Lower leg skin (tissue), 4 donors: ENCODE data around the gene BIRC2. TPM values are rescaled to one million over a fixed set of nuclear protein-coding genes. Genes with fewer than 3 reads are reported as not detected.

Experiments
- DNase-seq, 2 donors: peaks; one replicate each; pipeline ENCODE4 v3.0.0-alpha.2; 2019; ENCODE audit warnings: low spot score in 2 of 2
- H3K4me3 ChIP-seq: fragments of 200-600 bp; sonication (generic); 2 replicates; pipeline ENCODE4 v1.5.1; 2017; ENCODE audit warnings: mild to moderate bottlenecking, low read depth; ENCODE audit not compliant: poor library complexity, severe bottlenecking
- CTCF ChIP-seq, 3 donors: fragments of 450-650 bp; IDR thresholded peaks; one replicate each; pipeline ENCODE4 v1.5.1; 2016; ENCODE audit warnings: antibody characterized with exemption in 3 of 3, mild to moderate bottlenecking in 3 of 3, moderate library complexity in 2 of 3
- POLR2A ChIP-seq, 2 donors: fragments of 450-650 bp; IDR thresholded peaks; one replicate each; pipeline ENCODE4 v1.6.1; 2016 to 2017; ENCODE audit warnings: antibody characterized with exemption in 2 of 2, mild to moderate bottlenecking in 1 of 2, moderate library complexity in 1 of 2
- WGBS, 2 donors: methylation state at CpG; one replicate each; pipeline ENCODE4 v1.1.5; 2018; 5-methylcytosine and 5-hydroxymethylcytosine counted together
- intact Hi-C: fragments of 100-400 bp; cut with DNase I; formaldehyde crosslinking; loops from one replicate; pipeline ENCODE4 v1.15.0; 2023; ENCODE audit warnings: low total_unique reads
- total RNA-seq, 4 donors: library from RNA; depleted of rRNA; stranded (reverse); fragments of >200 nt; gene quantifications; one replicate each; pipeline ENCODE4 v1.1.0, GENCODE V29; 2016

The BIRC2 gene
- total RNA-seq, 4 donors from 2014 or later: 39.3 to 49.3 (median 42.5) TPM

GRCh38 chr11:102395720-102396393 lies 48.8 kb downstream of the BIRC2 start:
- 91 to 94% methylated on average over 6 of the region's 6 CpGs for WGBS, 2 donors
- no peak for DNase-seq
- intact Hi-C loops: no loop called here
- H3K4me3 ChIP-seq: no peak overlapping the region
- TF ChIP-seq CTCF (IDR thresholded peaks at IDR 0.05) (no peak), POLR2A (IDR thresholded peaks at IDR 0.05) (no peak)

- intact Hi-C loops: no loop called here
- WGBS, 2 donors: 91 to 93% methylated on average over 4 of the region's 4 CpGs
- no peak overlapping the region for H3K4me3 ChIP-seq
- no peak for DNase-seq
- TF ChIP-seq POLR2A (IDR thresholded peaks at IDR 0.05) (no peak), CTCF (IDR thresholded peaks at IDR 0.05) (no peak)
Observed at GRCh38 chr11:102396708-102397563, 49.9 kb downstream of the BIRC2 start.

- TF ChIP-seq CTCF (IDR thresholded peaks at IDR 0.05) (no peak), POLR2A (IDR thresholded peaks at IDR 0.05) (no peak)
- intact Hi-C loops: no loop called here
- WGBS, 2 donors: 89 to 92% methylated on average over 2 of the region's 2 CpGs
- no peak for DNase-seq
- H3K4me3 ChIP-seq: no peak overlapping the region
Observed at GRCh38 chr11:102398297-102398696, 51.3 kb downstream of the BIRC2 start.

GRCh38 chr11:102399189-102399588 lies 52.2 kb downstream of the BIRC2 start:
- intact Hi-C loops: no loop called here
- 94 to 97% methylated on average over 2 of the region's 2 CpGs for WGBS, 2 donors

DNA sequence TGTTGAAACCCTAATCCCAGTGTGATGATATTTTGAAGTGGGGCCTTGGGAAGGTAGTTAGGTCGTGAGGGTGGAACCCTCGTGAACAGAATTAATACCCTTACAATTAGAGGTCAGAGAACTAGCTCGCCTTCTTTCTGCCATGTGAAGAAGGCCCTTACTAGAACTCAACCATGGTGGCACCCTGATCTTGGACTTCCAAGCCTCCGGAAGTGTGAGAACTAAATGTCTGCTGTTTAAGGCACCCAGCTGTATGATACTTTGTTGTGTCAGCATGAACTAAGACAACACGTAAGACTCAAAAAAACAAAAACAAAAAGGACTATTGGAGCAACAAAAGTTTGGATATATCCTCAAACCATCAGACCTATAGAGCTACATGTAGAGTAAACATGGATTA lies 53.6 kb downstream of the BIRC2 start:
- no peak for DNase-seq
- intact Hi-C loops: no loop called here
- TF ChIP-seq CTCF (IDR thresholded peaks at IDR 0.05) (no peak), POLR2A (IDR thresholded peaks at IDR 0.05) (no peak)
- WGBS, 2 donors: 93% methylated on average over 5 of the region's 5 CpGs
- H3K4me3 ChIP-seq: no peak overlapping the region

More at GRCh38 chr11:102399189-102399588, 52.2 kb downstream of the BIRC2 start:
- no peak overlapping the region for H3K4me3 ChIP-seq
- DNase-seq: no peak
- TF ChIP-seq CTCF (IDR thresholded peaks at IDR 0.05) (no peak), POLR2A (IDR thresholded peaks at IDR 0.05) (no peak)
